ENCODE results near the gene ATG4B.

ATG4B gene

DNA sequence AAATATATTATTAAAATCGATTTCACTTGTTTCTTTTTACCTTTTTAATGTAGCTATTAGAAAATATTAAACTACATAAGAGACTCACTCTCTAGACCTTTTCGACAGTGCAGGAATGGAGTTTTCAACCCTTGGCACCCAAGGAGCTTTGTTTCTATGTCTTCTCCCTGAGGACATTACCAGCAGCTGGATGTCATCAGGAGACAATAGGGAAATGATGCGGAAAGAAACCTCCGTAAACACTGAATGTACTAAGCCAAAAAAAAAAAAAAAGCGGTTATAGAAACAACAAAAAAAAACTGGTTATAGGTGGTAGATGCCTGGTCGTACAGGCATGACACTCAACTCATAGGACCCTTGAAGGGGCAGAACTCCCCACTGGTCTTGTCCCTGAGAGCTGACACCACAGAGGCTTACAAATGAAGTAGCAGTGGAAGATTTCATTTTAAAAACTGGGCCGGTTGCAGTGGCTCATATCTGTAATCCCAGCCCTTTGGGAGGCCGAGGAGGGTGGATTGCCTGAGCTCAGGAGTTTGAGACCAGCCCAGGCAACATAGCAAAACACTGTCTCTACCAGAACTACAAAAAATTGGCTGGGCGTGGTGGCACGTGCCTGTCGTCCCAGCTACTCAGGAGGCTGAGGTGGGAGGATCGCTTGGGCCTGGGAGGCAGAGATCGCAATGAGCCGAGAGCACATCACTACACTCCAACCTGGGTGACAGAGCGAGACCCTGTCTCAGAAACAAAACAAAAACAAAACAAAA lies 24.3 kb upstream of the ATG4B start:
- DNase-seq: no peak

DNA sequence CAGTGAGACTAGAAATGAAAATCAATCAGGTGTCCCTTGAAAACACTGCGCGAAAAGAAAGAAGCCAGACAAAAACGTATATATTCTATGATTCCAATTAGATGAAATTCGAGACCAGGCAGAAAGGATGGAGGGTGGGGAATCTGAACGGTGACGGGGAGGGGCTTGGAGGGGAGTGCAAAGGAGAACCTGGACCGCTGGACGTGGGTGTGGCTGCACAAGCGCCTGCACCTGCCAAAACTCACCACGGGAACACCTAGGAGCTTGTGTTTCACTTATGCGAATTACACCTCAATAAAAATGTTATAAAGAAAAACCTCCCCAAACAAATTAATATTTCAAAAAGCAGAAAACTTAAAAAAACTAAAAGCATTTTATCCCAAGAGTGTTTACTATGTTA lies 22.5 kb upstream of the ATG4B start:
- no peak for DNase-seq

DNA sequence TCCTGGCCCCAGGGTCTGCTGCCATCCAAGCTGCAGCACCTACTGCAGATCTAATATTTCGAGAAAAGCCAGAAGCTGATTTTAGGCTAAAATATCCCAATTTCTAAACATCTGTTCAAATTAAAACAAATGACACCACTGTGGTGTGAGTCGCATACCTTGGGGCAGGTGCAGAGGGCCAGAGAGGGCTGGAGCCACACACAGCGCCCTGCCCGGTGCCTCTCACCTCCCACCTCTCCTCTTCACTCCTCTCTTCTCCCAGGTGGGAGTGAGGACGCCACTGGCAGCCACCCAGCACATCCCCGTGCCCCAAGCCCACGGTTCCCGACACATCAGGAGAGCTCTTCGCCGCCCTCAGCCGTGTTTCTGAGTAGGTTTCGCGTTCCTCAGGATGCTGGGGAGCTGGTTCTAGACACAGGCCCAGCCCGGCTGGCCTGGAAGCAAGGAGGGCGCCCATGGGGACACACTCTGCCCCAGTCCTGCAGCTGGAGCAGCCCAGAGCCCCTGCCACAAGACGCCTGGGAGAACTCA lies 21.9 kb upstream of the ATG4B start:
- no peak for DNase-seq

DNA sequence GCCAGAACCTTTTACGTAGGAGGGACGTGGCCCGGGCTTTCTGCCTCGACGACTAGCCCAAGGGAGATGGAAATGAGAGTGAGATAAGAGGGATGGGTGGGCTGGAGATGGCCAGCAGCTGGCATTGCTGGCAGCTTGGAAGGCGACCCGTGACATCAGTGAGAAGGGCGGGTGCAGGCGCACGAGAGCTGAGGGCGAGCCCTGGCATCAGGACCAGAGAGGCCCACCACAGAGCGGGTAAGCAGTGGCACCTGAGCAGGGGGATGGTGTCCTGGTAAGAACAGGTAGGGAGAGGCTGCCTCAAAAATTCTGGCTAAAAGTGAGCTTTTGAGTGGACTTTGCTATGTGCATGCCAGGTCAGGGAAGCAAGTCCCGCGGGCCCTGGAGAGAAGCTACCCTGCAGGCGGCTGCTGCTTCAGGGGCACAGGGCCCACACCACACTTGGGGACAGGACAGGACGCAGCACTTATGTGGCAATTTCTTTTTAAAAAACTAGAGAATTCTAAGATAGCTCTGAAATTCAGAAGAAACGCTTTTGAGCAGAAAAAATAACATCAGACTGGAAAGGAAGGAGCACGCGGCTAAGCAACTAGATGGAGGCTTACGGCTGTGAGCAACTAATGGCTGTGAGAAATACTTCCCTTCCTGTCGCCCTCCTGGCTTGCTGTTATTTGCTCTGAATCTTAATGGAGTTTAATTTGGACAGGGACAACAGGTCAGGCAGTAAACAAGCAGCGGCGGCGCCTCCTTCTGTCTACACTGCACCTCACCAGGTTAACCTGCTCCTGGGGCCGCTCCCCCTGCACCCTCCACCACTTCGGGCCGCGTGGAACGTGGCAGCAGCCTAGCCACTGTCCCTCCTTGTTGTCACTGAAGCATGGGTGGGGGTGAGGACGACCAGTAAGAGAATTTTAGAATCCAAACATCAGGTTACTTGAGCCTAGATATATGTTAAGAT lies 21.0 kb upstream of the ATG4B start:
- no peak for DNase-seq

DNA sequence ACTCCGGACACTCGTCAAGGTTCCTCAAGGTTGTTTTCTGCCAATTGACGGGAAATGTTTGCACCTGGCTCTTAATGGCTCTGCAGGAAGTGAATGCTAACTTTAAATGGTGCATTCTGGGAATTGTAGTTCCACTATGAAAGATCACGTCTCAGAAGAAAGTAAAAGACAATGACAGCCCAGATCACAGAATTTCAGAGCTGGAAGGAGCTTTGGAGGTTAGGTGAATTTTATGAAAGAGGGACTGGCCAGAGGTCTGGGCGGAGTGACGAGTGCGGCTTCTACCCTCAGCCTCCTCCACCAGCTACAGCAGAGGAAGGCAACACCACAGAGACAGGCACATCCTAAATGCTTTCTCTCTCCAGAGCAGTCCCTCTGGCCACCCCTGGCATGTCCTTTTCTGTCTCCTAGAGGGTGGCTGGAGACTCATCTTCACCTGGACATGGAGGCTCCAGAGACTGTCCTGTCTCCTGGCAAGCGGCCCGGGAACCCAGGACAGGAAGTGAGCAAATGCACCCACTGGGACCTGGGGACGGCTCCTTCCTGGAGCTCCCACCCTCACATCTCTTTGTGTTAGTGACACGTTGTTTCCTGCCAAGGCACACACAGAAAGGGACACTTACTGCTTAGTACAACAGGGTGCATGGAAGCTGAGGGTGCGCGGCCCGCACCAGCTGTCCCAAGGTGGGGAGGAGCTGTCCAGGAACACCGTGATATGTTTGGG lies 19.9 kb upstream of the ATG4B start:
- peak; percentile 15 for DNase-seq

DNA sequence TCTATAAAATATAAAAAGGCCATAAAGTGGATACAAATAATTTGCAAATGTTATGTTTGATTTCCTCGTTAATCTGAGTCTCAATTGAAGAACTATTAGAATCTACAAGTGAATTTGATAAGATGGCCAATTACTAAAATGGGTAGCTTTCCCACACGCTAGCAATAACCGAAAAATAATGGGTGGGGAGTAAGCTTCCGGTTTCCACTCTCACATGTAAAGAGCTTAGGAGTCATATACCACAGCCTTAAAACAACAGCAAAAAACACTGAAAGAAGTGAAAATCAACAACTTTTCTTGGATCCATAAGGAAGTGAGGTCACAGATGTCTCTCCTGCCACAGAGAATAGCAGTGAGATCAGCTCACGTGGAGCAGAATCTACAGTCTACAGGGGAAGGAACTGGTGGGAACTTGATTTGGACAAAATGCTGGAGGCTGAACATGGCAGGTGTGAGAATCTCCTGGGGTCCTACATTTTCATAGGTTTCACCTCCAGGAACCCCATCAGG lies 19.1 kb upstream of the ATG4B start:
- DNase-seq: no peak

DNA sequence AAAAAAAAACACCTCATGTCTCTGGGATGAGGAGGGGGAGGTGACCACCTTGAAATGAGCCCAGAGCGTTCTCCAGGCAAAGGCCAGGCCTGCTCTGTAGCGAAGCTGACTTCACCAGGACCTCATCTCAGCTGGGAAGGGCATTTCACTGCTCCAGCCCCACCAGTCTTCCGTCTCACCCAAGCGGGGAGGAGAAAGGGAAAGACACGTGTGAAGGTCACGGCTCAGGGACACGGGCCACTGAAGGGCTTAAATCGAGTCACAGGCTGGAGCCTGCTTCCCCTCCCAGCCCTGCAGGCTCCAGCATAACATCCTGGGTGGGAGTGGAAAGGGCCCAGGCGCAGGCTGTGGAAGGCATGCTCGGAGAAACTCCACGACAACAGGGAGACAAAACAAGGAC lies 18.7 kb upstream of the ATG4B start:
- DNase-seq: no peak

DNA sequence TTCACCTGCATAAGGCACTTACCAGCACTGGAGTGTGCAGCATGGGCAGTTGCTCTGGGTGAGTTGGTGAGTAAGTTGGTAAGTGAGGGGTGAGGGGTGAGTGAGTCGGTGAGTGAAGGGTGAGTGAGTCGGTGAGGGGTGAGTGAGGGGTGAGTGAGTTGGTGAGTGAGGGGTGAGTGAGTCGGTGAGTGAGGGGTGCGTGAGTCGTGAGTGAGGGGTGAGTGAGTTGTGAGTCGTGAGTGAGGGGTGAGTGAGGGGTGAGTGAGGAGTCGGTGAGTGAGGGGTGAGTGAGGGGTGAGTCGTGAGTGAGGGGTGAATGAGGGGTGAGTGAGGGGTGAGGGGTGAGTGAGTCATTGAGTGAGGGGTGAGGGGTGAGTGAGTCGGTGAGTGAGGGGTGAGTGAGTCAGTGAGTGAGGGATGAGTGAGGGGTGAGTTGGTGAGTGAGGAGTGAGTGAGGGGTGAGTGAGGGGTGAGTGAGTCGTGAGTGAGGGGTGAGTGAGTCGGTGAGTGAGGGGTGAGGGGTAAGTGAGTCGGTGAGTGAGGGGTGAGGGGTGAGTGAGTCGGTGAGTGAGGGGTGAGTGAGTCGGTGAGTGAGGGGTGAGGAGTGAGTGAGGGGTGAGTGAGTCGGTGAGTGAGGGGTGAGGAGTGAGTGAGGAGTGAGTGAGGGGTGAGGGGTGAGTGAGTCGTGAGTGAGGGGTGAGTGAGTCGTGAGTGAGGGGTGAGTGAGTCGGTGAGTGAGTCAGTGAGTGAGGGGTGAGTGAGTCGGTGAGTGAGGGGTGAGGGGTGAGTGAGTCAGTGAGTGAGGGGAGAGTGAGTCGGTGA lies 17.7 kb upstream of the ATG4B start:
- no peak for DNase-seq

DNA sequence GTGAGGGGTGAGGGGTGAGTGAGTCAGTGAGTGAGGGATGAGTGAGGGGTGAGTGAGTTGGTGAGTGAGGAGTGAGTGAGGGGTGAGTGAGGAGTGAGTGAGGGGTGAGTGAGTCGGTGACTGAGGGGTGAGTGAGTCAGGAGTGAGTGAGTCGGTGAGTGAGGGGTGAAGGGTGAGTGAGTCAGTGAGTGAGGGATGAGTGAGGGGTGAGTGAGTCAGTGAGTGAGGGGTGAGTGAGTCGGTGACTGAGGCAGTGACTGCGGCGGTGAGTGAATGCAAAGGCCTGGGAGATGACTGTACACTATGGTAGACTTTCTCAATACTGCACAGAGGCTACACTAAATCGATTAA lies 17.1 kb upstream of the ATG4B start:
- no peak for DNase-seq

DNA sequence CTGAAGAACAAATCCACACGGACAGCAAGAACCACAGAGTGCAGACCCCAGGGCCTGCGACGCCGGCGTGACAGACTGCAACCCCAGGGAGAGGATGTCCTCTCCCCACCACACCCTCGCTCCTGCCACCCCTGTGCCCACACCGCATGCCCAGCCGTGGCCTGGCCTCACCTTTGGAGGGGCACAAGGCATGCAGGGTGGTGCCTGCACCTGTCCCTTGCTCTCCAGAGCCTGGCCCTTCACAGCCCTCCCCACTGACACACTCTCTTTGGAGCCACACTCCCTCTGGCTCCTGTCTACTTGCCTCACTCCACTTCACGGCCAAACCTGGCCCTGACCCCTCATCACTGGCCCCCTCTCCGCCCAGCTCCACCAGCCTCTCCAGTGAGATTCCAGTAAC lies 9.8 kb upstream of the ATG4B start:
- DNase-seq: no peak

DNA sequence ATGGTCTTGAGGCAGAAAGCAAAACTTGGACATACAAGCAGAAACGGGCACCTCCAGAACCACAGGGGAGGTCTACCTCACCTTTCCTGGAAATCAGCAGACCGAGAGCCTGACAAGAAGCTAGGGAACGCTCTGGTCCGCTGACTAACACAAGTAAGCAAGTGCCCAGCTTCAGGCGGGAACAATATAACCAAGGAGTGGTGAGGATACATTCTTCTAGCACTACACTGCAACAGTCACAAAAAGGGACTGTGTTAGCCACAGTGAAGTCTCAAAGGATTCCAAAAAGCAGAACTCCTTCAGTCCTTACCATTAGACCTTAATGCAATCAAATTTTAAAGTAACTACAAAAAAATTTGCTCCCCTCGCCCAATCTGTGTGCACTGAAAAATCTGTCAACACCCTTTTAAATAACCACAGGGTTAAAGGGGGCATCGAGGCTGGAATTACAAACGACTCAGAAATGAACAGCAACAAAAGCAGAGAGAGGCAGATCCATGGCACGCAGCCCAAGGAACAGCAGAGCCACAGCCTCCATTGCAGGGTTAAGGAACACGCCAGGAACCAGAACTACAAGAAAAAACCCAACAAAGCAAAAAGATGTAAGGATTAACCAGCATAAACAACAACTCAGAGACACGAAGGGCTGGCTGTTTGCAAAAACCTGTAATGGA lies 7.6 kb upstream of the ATG4B start:
- DNase-seq: no peak

DNA sequence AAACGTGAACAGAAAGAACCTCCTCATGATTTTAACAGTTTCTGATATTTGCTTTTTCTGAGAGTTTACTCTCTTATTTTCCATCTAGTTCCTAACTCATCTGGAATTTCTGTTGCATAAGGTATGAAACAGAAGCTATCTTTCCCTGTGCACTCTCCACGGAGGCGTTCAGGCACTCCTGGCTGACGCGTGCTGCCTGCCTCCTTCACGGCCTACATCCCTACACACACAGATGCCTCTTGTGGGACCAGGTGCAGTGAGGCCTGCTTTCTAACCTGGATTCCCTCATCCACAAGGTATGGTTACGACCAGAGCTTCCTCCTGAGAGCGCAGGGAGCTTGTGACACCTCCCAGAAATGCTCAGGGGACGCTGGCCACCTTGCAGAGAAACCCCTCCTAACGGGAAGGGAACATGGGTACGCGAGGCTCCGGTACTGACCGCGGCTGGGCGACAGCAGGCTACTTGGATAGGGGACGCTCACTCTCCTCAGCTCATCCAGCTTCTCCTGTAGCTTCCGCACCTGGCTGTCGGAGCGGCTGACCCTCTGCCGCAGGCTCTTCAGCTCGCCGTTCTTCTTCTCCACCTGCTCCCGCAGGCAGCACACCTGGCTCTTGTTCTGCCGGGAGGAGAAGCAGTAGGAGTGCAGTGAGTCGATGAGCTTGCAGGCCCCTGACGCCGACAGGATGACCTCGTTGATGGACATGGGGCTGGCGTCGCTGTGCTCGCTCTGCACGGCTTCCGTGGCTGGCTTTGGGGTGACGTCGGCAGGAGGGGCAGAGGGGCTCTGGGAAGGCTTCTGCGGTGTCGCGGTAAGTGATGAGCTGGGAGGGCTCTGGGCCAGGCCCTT lies 4.8 kb upstream of the ATG4B start:
- no peak for DNase-seq

DNA sequence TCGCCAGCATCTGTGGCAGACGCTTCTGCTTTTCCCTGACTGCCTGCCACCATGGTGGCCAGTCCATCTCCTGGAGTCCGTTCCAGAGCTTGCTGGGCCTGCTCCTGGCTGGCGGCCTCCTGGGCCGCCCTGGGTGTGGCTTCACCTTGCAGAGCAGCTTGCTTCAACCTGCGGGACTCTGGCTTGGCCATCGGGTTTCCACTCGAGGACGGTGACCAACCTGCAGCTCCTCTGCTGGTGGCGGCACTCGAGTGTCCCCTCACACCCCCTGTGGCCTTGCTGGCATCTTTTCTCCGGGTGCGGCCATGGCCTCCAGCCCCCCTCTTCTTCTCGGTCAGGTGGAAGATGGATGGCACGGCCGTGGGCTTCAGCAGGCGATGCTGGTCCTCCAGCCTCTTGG lies 3.9 kb upstream of the ATG4B start:
- no peak for DNase-seq

DNA sequence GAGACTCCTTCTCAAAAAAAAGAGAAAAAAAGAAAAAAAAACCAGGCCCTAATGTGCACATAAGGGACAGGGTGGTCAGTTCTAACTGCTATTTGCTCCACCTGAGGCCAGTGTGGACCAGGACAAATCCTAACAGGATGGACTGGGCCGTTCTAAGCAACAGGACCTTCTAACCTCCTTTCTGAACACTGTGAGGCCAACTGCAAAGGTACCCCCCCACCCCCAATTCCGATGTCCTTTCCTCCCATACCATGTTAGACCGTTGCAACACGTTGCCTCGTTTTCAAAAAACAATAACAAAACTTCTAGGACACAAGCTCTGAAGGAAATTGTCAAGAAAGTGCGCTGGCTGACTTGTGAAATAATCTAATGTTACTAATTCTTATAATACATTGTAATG lies 1.7 kb upstream of the ATG4B start:
- DNase-seq: no peak

DNA sequence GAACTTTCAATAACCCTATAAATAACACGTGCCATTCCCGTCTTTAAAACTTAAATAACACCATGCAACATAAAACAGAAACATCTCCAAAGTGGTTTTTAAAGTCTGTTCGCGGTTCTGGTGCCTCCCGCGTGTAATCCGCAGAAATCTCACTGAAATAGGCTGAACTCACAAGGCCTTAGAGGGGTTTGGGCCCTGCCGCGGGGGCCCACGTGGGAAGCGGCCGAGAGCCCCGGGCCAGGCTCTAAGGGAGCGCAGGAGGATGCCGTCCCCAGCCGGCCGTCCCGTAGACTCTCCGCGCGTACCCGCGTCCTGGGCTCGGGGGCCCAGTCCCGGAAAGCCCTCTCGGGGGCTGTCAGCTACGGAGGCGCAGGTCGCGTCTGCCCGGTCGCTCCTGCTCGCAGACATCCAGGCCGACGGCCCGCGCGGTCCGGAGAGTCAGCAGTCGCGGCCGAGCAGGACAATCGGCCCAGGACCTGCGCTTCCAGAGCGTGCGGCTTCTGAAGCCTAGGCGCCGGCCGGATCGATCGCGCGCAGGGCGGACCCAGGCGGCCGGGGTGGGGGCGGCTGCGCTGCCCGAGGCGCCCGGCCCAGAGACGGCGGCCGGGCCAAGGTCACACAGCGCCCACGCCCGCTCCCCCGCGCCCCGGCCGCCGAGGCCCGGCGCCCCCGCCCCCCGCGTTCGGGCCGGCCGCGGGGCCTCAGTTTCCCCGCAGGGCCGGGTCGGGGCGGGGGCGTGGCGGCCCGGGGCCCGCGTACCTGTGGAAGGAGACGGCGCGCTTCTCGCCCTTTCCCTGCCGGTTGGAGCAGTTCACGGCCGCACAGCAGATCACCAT lies 1.1 kb upstream of the ATG4B start:
- no peak for DNase-seq

DNA sequence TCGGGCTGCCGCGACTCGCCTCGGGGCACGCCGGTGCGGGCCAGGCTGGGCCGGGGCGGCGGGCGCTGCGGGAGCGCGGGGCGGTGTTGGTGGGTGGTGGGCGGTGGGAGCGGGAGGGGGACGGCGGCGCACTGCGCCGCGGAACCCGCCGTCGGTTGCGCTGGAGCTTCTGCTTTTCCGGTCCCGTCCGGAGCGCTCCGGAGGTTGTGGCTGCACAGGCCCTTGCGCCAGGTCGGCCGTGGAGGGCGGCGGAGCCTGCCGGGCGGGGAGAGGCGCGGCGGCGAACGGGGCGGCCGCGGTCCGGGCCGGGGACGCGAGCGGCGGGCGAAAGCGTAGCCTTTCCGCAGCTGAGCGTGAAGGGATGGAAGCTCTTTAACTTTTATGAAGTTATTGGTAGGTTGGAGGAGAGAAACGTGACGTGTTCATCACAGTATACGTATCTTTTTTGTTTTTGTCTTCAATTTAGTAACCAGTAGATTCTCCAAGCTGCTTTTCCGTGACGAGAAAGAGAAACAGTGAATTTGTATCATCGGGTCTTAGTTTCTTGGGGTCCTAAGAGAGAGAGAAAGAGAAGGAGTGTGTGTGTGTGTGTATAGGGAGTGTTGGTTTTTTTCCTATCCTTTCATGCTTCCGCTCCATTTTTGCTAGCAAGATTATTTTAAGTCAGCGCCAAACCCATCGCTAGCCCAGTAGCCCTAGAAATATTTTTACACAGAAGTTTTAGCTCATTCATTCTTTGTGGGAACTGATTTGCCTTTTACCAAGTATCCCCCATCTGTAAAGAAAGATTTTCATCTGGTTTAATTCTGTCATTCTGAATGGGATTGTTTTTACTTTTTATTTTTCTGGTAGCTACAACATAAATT lies 535 bp downstream of the ATG4B start:
- DNase-seq: no peak

DNA sequence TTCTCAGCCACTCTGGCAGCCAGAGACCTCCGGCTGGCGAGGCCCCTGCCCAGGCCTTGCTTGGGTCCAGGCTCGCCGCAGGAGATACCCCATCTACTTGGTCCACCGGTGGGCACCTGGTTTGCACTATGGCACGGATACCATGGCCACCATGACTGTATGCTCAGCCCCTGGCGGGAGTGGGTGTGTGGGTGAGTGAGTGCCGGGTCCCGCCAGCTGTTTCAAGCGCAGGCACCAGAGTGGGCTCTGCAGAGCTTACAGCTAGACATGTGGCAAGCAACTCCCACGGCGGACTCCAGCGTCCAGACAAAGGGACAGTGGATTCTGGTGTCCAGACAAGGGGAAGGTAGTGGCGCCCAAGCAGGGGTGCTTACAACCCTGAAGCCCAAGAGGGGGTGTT lies 1.4 kb downstream of the ATG4B start:
- DNase-seq: no peak

DNA sequence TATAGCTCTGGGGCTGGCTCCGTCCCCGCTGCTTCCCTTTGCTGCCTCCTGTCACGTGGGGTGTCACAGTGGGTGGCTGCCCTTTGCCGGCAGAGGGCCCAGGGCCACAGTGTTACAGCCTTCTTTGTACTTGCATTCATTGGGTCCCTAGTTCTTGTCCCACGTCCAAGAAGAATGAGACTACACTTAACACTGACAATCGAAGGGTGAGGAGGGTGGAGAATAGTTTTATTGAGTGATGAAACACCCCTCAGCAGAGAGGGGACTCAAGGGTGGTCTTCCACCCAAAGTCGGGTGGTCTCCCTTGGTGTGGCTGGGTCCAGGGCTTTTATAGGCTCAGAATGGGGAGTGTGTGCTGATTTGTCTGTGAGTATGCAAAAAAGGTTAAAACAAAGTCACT lies 1.9 kb downstream of the ATG4B start:
- no peak for DNase-seq
